Endothelial cell (in vitro differentiated cells): Measurements from ENCODE around the gene TMSB10. TPM values are rescaled to one million over a fixed set of nuclear protein-coding genes. Genes with fewer than 3 reads are reported as not detected.
"Not testable (repeated sequence)": the region's sequence is repeated elsewhere in the genome, so short reads cannot be mapped to it uniquely, and the experiment has no call there.

Experiments used
- DNase-seq: peaks from one replicate; pipeline ENCODE4 v3.0.0; 2021; ENCODE audit warnings: low spot score
- H3K27ac Mint-ChIP-seq: one replicate; pipeline ENCODE4 v1.8.0; 2021; ENCODE audit warnings: mixed read lengths, inconsistent platforms; ENCODE audit not compliant: unreplicated experiment
- H3K27me3 Mint-ChIP-seq: one replicate; pipeline ENCODE4 v1.8.0; 2021; ENCODE audit warnings: mild to moderate bottlenecking, moderate library complexity, mixed read lengths, inconsistent platforms; ENCODE audit not compliant: unreplicated experiment
- H3K36me3 Mint-ChIP-seq: one replicate; pipeline ENCODE4 v1.8.0; 2021; ENCODE audit warnings: mild to moderate bottlenecking, low read depth, mixed read lengths, inconsistent platforms; ENCODE audit not compliant: unreplicated experiment
- H3K4me1 Mint-ChIP-seq: one replicate; pipeline ENCODE4 v1.8.0; 2021; ENCODE audit warnings: mild to moderate bottlenecking, mixed read lengths, inconsistent platforms; ENCODE audit not compliant: unreplicated experiment
- H3K4me3 Mint-ChIP-seq: one replicate; pipeline ENCODE4 v1.8.0; 2021; ENCODE audit warnings: mild to moderate bottlenecking, mixed read lengths, inconsistent platforms; ENCODE audit not compliant: unreplicated experiment
- H3K9me3 Mint-ChIP-seq: one replicate; pipeline ENCODE4 v1.8.0; 2021; ENCODE audit warnings: mixed read lengths, inconsistent platforms; ENCODE audit not compliant: unreplicated experiment
- total RNA-seq: library from RNA; stranded (reverse); fragmentation: NEBNext Ultra II Directional; extraction: Animal tissue kit (Norgen Biotek cat#: 25700); gene quantifications from one replicate; pipeline ENCODE4 v1.2.1, GENCODE V29; 2021; ENCODE audit not compliant: unreplicated experiment
- TF ChIP-seq, protein P1 (sequence below): fragments of 200-600 bp; sonication (generic); IDR thresholded peaks from one replicate; pipeline ENCODE4 v1.5.0; 2021; ENCODE audit warnings: antibody characterized with exemption; ENCODE audit not compliant: unreplicated experiment

TMSB10 gene
- total RNA-seq, 1 donor from 2014 or later: 3,500 TPM

GRCh38 chr2:84858937-84859336, 46.5 kb upstream of the TMSB10 start:
- TF ChIP-seq, protein P1, sequence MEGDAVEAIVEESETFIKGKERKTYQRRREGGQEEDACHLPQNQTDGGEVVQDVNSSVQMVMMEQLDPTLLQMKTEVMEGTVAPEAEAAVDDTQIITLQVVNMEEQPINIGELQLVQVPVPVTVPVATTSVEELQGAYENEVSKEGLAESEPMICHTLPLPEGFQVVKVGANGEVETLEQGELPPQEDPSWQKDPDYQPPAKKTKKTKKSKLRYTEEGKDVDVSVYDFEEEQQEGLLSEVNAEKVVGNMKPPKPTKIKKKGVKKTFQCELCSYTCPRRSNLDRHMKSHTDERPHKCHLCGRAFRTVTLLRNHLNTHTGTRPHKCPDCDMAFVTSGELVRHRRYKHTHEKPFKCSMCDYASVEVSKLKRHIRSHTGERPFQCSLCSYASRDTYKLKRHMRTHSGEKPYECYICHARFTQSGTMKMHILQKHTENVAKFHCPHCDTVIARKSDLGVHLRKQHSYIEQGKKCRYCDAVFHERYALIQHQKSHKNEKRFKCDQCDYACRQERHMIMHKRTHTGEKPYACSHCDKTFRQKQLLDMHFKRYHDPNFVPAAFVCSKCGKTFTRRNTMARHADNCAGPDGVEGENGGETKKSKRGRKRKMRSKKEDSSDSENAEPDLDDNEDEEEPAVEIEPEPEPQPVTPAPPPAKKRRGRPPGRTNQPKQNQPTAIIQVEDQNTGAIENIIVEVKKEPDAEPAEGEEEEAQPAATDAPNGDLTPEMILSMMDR: no peak
- DNase-seq: no peak
- H3K4me3 Mint-ChIP-seq: no peak overlapping the region
- H3K36me3 Mint-ChIP-seq: peaks cover 4% of the 10 kb centered on the region
- peaks cover 14% of the 10 kb centered on the region for H3K27me3 Mint-ChIP-seq
- H3K9me3 Mint-ChIP-seq: no peaks in the 10 kb centered on the region
- H3K4me1 Mint-ChIP-seq: peaks cover 7% of the 10 kb centered on the region
- no peak overlapping the region for H3K27ac Mint-ChIP-seq

GRCh38 chr2:84861539-84861938, 43.9 kb upstream of the TMSB10 start:
- DNase-seq: no peak
- peaks cover 2% of the 10 kb centered on the region for H3K36me3 Mint-ChIP-seq
- TF ChIP-seq, protein P1: no peak
- H3K4me1 Mint-ChIP-seq: peaks cover 7% of the 10 kb centered on the region
- no peak overlapping the region for H3K27ac Mint-ChIP-seq
- H3K27me3 Mint-ChIP-seq: peaks cover 12% of the 10 kb centered on the region
- no peak overlapping the region for H3K4me3 Mint-ChIP-seq
- H3K9me3 Mint-ChIP-seq: no peaks in the 10 kb centered on the region

DNA sequence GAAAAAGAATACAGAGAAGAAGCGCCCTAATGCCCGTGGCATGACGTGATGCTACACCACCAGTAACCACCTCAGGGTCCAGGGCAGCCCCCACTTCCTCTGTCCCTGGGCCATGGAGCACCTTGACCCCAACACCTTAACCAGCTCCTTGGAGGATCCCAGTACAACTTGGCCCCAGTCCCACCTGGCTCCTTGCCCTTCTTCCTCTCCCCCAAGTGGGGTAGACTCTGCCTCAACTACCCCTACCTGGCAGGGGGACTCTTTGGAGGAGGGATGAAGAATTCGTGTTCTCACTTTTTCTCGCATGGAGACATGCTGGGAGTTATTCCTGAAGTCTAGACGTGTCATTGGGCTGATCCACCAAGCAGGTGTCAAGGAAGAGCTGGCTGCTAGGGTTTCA, 43.5 kb upstream of the TMSB10 start:
- TF ChIP-seq, protein P1: no peak
- no peak overlapping the region for H3K4me3 Mint-ChIP-seq
- no peak for DNase-seq
- no peaks in the 10 kb centered on the region for H3K36me3 Mint-ChIP-seq
- peaks cover 7% of the 10 kb centered on the region for H3K4me1 Mint-ChIP-seq
- H3K27ac Mint-ChIP-seq: no peak overlapping the region
- peaks cover 12% of the 10 kb centered on the region for H3K27me3 Mint-ChIP-seq
- no peaks in the 10 kb centered on the region for H3K9me3 Mint-ChIP-seq

DNA sequence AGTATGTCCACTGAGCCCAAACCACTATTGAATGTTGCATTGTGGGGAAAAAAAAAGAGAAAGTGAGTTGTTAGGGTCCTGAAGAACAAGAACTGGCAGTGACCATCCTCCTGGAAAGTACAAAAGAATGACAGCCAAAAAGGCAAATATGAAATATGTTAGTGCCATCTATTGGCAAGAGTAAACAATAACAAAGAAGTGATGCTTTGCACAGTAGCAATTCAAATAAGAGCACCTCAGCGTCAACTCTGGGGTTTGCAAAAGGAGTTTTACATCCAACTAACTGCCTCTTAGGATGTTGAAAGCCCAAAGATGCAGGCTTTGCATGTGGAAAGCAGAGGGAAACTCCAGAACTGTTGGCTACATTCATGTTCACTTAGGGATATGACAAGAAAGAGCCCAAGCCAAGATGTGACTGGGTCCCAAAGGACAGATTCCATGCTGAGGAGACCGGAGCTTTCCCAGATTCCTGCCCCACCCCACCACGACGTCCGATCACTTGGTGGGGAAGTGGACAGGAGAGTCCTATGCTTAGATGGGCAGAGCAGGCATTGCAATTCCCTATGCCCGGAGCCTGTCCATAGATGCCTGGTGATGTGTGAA, 40.2 kb upstream of the TMSB10 start:
- peaks cover 4% of the 10 kb centered on the region for H3K27me3 Mint-ChIP-seq
- H3K36me3 Mint-ChIP-seq: no peaks in the 10 kb centered on the region
- no peak overlapping the region for H3K4me3 Mint-ChIP-seq
- no peak for DNase-seq
- no peak overlapping the region for H3K27ac Mint-ChIP-seq
- H3K9me3 Mint-ChIP-seq: no peaks in the 10 kb centered on the region
- no peaks in the 10 kb centered on the region for H3K4me1 Mint-ChIP-seq
- TF ChIP-seq, protein P1: no peak

- Mint-ChIP-seq H3K4me1 (no peaks in the 10 kb centered on the region), H3K36me3 (no peaks in the 10 kb centered on the region), H3K27me3 (peaks cover 6% of the 10 kb centered on the region), H3K4me3 (no peak overlapping the region), H3K9me3 (no peaks in the 10 kb centered on the region), H3K27ac (no peak overlapping the region)
- TF ChIP-seq, protein P1: no peak
- no peak for DNase-seq
These were observed 39.3 kb upstream of the TMSB10 start for GRCh38 chr2:84866122-84866521.

GRCh38 chr2:84868327-84868726, 37.1 kb upstream of the TMSB10 start:
- H3K27ac Mint-ChIP-seq, H3K36me3 Mint-ChIP-seq, H3K4me3 Mint-ChIP-seq, DNase-seq, H3K27me3 Mint-ChIP-seq, H3K4me1 Mint-ChIP-seq, H3K9me3 Mint-ChIP-seq: not testable (repeated sequence)
